Fibroblast of skin of abdomen (primary cell): ENCODE results near the gene IL2RG. TPM values are rescaled to one million over a fixed set of nuclear protein-coding genes. Genes with fewer than 3 reads are reported as not detected.

Source experiments
- DNase-seq: peaks from one replicate; pipeline ENCODE4 v3.0.0-alpha.2; 2013
- polyA plus RNA-seq, 2 experiments: library from polyadenylated mRNA; unstranded; fragments of 120-200 nt; gene quantifications; one replicate each; pipeline ENCODE4 v1.2.1, GENCODE V29; 2013; ENCODE audit not compliant: insufficient read length in 2 of 2

IL2RG gene
- not detected for polyA plus RNA-seq (2013, experiment 1 of 2; ENCODE audit: insufficient read length)
- not detected for polyA plus RNA-seq (2013, experiment 2 of 2; ENCODE audit: insufficient read length)

DNA sequence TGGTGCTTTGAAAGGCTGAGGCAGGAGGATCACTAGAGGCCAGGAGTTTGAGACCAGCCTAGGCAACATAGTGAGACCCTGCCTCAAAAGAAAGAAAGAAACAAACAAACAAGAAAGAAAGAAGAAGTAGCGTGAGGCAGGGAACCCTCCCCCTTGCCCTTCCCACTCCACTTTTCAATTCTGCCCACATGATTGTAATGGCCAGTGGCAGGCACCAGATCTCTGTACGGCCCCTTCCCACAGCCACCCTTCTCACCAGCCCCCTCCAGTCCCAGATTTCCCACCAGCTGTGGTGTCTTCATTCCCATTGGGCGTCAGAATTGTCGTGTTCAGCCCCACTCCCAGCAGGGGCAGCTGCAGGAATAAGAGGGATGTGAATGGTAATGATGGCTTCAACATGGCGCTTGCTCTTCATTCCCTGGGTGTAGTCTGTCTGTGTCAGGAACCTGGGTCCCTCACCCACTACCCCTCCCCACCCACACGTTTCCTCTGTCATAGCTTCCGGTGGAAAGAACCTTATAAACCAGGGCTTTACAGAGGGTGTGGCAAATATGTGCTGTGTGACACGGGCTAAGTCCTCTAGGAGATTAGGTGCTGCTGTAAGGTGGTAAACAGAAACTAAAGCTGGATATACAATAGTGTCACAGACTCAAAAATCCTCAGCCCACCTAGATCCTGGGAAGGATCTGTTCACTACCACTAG, at the start of gene IL2RG:
TSS of gene IL2RG (minus strand) at position 437 of the 703 bp plus-strand sequence. CDS start at position 399, 38 bp downstream.
- DNase-seq = no peak

DNA sequence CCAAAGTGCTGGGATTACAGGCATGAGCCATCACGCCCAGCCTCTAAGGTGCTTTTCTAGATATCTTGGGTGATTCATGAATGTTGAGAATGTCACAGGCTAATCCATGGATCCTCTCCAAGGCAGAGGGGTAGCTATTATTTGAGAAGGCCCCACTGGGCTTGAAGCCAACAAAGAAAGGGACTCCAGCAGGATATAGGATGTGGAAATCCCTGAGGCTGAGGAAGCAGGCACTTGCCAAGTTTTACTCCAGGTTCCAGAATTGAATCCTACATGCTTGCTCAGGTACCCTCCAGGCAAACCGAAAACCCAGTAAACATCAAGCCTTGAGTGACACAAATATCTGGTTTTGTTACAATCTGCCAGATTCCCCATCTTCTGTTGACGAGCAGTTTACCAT, 49.1 kb upstream of the IL2RG start:
- no peak for DNase-seq

DNA sequence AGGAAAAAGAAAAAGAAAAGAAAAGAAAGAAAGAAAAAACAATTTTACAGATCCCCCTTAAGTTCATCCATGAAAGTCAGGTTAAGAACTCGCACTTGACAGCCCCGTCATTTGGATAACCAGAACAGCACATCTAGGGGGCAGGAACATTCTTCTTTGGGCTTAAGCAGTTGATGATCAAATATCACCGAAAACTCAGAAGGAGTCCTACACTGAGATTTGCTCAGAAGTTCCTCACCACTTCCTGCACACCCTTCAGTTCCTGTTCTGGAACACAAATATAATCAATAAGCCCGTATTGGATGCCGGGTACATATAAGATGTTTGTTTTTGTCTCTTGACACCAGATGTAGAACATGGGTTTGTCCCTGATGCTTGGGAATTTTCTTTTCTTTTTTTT, 48.0 kb upstream of the IL2RG start:
- no peak for DNase-seq

DNA sequence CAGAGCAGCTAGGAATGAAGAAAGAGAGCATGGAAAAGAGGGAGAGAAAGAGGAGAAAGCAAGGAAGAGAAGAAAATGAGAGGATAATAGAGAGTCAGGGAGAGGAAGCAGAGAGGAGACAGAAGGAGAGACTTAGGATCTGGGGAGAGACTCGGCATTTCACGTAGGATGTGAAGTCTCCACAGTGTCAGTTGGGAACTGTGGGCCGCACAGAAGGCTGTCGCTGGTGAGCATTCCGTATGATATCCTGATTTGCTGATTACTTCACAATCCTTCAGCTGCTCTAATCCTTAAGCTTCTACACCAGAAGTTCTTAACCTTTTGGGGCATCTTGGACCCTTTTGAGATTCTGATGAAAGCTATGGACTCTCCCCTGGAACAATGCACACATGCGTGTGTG, 47.2 kb upstream of the IL2RG start:
- no peak for DNase-seq

DNA sequence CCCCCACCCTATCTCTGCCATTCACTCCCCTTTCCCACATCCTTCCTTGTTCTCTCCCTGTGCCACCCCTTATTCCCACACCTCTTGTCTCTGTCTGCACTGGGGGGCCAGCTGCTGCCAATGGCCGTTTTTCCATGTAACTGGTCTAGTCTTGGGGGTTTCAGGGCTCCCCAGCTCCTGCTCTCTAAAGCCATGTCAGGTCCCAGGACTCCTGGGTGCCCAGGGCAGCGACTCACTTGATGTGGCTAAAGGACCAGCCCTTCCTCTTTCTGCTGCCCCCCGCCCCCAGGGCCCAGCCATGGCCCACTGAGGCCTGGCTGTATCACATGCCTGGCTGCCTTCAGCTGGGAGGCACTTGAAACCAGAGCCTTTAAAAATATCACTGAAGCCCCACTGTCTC, 43.3 kb upstream of the IL2RG start:
- no peak for DNase-seq

DNA sequence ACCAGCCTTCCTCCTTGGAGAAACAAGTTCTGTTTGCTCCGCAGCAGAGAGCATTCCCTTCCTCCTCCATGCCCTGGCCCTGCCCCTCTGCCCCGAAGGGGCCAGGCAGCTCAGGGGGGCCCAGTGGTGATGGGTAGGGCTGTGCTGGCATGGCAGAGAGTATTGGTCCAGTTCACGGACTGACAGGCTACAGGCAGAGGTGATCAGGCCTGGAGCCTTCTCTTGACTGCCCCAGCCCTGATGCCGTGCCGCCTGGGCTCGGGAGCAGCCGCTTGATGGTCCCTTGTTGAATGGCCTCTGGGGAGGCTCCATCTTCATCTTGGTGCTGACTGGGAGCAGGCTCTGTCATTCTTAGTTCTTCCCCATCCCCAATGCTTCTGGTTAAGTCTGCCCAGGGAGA, 42.8 kb upstream of the IL2RG start:
- DNase-seq = no peak

DNA sequence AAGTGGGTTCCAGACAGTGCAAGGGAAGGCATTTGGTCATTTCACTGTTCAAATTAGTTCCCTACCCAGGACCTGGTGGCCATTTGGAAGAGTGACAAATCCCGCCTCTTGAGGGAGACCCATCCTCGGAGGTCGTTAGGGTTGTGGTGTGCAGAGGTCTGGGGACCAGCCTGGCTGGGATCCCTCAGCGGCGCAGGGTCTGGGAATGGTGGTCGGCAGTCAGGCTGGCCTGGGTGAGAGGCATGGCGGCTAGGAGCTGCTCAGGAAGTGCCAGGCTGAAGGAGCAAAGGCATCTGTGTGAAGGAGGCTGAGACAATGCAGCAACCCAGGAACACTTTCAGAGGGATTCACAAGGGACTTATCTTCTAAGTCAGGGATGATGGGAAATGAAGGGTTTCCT, 40.0 kb upstream of the IL2RG start:
- DNase-seq = no peak

DNA sequence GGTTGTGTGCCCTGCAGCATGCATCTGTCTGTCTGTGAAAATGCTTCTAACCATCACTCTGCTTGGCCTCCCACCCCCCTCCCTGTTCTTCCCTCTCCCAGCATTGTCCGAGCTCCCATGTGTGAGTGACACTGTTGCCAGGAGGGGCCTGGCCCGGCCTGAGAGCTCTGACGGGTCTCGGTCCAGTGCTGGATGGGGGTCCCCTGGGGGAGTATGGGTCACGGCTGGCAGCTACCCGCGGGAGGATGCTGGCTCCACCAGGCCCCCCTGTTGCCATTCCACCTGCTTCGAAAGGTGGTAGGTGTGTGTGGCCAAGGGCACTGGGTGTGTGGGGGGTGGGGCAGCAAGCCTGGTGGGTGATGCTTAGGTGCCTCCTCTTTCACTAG, 36.9 kb upstream of the IL2RG start:
- no peak for DNase-seq

DNA sequence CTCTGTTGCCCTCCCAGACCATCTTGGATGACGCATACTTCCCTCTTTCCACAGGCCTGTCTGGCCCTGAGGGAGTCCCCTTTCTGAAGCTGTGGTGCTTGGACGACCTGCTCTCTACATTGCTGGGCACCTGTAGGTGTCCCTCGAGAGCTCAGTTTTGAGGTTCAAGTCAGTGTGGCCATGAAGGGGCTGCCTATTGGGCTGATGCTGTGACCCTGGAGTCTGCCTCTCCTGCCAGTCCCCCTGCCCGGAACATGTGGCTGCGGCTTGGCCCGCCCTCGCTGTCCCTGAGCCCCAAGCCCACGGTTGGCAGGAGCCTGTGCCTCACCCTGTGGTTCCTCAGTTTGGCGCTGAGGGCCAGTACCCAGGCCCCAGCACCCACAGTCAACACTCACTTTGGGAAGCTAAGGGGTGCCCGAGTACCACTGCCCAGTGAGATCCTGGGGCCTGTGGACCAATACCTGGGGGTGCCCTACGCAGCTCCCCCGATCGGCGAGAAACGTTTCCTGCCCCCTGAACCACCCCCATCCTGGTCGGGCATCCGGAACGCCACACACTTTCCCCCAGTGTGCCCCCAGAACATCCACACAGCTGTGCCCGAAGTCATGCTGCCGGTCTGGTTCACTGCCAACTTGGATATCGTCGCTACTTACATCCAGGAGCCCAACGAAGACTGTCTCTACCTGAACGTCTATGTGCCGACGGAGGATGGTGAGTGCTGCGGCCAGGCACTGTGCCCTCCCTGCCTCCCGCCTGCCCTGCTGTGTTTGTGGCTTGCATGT, 36.3 kb upstream of the IL2RG start:
- DNase-seq = no peak

DNA sequence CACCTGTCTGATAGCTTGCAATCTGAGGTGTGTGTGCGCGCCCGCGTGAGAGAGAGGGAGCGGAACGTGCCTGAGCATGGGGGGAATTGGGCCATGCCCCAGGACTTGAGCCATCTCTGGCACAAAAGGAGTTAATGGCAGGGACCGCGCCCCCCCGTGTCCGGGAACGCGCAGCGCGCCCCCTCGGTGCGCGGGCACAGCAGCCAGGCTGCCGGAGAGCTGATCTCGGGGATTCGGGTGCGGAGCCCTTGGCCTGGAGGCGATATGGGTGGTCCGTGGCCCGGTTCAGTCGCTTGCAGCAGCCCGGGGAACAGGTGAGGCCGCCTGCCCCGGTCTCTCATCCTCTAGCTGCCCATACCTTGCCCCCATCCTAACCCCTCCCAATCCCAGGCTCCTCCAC, 33.3 kb upstream of the IL2RG start, which contains the start of gene NLGN3:
TSS of gene NLGN3 (plus strand) at position 191 of the 400 bp plus-strand sequence. CDS start 2,909 bp downstream, outside the sequence.
- DNase-seq = no peak

DNA sequence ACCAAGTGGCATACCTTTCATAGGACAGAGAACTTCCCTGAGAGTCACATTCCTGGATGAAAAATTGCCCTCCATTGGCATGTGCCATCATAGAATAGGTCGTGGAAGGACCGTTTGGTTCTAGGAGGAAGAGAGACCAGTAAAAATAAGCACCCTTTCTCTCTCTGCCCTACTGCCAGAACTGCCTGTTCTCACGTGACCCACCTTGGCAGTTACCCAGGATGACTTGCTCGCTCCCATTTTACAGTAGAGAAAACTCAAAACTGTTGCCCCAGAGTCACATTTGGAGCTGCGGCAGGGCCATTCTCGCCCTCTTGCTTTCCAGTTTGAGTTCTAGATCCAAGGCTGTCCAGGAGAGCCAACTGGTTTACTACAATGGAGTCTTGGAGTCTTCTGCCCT, 32.1 kb upstream of the IL2RG start:
- peak; percentile 6 for DNase-seq

DNA sequence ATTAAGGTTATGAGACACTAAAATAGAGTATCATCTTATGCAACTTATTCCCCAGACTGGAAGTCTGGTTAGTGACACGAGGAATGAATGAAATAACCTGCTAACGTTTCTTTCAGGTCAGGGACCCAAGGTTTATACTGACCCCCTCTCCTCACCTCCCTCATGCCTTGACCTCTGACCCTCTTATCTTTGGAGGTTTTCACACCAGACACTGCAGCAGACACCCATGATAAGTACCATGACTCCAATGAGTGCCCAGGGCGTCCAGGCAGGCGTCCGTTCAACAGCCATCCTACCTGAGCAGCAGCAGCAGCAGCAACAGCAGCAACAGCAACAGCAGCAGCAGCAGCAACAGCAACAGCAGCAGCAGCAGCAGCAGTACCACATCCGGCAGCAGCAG, 29.1 kb upstream of the IL2RG start:
- no peak for DNase-seq

DNA sequence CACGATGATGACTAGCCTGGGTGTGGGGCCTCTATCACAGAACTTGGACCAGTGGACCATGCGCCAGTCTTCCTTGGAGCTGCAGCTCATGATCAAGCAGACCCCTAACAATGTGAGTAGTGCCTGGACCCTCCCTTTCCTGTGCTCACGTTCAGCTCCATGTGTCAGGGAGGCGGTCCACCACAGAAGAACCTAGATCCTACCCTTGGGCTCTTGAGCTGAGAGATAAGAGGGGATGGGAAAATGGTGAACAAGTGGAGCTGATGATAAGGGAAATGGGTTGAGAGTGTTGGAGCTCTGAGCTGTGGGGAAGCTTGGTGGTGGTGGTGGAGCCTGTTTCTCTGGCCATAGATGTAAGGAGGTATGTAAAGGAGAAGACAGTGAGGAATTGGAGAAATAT, 20.1 kb upstream of the IL2RG start:
- no peak for DNase-seq

DNA sequence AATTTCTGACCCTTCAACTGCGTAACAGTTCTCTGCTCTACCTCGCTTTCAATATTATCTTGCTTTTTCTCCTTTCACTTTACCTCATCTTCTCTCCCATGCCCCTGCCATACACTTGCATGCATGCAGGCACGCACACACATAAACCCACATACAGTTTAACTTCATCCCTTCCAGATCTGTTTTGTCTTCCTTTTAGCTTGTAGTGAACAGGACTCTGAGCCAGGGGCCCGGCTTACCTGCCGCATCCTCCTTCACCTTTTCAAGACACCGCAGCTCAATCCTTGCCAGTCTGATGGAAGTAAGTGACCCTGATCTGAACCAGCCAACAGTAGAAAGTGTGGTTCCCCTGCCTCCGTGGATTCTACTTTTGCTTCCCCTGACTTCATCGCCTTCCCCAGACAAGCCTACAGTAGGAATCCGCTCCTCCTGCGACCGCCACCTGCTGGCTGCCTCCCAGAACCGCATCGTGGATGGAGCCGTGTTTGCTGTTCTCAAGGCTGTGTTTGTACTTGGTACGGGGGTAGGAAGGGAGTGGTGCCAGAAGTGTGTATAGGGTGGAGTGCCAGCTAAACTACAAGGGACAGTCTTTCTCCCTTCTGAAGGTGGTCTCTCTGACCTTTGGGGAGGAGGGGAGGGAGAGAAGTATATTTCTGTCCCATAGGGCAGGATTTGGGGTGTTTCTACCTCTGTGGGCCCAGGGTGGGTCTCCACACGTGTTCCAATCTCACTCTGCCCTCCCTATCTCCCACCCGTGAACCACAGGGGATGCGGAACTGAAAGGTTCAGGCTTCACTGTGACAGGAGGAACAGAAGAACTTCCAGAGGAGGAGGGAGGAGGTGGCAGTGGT, 17.8 kb upstream of the IL2RG start:
- DNase-seq = peak; percentile 39

DNA sequence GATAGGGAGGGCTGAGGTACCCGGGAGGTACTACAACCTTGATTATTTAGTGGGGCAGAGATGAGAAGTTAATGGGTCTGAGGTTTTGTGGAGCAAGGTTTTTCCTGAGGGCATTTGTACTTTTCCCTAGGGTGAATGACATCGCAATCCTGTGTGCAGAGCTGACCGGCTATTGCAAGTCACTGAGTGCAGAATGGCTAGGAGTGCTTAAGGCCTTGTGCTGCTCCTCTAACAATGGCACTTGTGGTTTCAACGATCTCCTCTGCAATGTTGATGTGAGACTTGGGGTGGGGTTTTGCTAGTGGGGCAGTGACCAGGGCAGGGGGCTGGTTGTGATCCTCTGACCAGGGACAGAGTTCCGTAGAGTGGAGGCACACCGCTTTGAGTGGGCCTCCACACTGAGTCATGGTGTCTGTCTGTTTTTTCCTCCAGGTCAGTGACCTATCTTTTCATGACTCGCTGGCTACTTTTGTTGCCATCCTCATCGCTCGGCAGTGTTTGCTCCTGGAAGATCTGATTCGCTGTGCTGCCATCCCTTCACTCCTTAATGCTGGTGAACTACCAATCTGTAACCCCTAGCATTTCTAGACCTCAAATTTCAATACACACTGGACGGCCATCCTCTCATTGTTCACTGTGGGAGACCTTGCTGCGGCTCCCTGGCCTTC, 16.9 kb upstream of the IL2RG start:
- no peak for DNase-seq

DNA sequence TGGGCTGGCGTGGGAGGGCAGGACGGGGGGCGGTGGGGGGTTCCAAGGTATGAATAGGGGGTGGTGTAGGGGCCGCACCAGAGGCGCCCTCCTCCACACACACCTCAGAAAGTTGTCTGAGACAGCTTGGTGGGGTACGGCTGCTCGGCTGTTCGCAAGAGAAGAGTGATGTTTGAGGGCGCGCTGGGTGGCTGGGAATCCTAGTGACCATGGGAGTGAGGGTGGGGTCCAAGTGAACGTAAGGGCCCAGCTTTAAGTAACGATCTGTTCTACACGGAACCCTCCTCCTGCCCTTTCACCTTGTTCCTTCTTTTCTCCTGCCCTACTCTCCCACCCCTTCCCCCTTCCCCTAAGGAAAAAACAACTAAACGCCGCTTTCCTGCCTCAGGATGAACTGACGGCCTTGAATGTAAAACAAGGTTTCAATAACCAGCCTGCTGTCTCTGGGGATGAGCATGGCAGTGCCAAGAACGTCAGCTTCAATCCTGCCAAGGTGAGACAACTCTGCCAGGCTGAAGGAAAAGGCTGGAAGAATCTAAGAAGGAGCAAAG, 7.7 kb upstream of the IL2RG start:
- no peak for DNase-seq

DNA sequence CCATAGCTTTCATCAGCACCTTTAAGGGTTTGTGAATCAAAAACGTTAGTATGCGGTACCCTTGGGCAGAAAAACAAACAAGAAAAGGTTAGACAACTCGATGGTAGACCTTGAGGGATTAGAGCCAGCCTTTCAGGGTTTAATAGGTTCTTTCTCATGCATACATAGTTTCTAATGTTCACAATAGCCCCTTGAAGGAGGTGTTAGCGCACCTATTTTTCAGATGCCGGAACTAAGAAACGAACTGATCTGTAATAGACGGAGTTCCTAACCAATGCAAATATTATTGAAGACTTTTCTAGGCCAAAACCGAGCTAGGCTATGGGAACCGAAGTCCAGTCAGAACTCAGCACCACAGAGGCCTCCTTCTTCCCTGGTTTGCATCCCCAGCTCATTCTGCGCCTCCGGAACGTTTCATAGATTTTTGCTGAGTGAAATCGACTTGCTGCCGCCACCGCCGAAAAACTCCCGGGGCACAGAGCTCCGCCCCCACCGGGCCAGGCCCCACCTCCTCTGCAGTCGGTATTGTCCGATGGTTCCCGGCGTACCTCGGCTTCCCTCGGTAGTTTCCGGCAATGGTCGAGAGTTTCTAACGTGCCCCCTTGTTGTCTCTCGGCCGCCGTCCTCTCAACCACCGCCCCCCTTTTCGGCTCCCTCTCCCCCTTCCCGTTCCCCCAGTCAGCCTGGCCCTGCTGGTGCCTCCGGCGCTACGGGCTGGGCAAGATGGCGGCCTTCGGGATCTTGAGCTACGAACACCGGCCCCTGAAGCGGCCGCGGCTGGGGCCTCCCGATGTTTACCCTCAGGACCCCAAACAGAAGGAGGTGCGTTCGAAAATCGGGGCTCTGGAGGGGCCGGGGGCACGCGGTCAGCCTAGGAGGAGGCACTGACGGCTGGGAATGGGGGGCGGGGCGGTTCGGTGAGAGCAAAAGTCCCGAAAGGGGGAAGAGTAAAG, 6.9 kb upstream of the IL2RG start, which contains the start of gene MED12:
TSS of gene MED12 (plus strand) at position 565 of the 953 bp plus-strand sequence. CDS start at position 724, 159 bp downstream.
- DNase-seq = peak; percentile 83

DNA sequence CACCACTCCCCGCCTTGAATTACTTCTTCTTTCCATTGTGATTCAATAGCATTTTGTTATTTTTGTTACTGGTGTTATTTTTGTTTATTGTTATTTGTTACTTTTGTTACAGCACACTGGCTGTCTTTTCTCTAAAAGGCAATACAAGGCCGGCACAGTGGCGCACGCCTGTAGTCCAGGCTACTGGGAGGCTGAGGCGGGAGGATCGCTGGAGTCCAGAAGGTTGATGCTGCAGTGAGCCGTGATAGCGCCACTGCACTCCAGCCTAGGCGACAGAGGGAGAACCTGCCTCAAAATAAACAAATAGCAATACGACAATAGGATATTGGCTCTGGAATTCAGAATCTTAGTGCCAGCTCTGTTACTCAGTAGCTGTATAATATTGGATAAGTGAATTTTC, 6.0 kb upstream of the IL2RG start:
- no peak for DNase-seq

DNA sequence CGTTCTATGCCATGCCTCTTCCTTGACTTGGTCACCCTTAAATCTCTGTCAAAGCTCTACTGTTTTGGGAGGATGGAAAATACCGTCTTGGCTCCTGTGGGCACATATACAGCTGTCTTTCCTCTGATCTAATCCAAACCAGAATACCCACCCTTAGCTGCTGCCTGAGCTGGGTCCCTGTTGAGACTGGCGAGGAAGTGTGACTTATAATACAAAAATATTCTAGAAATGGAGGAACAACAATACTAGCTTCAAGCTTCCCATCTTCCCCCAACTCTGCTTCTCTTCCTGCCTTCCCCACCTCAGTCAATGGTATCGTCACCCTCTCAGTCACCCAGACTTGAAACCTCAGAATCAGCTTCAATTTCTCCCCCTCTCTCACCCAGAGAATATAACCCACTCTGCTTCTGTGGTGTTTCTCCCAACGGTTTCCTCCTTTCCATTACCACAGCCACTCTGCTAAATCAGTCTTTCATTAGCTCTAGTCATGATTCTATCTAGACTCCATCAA, 599 bp upstream of the IL2RG start:
- no peak for DNase-seq

DNA sequence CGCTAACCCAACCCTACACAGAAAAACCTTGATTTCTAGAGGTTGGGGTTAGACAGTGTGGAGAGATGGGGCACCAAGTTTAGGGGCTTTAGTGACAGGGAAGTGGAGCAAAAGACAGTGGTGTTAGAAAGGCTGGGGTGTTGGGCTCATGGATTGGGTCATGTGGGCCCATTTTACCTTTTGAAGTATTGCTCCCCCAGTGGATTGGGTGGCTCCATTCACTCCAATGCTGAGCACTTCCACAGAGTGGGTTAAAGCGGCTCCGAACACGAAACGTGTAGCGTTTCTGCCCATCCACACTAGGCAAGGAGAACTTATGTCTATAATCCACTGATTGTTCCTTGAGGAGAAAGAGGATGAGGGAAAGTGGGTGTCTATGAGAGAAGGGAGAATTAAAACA, 2.3 kb downstream of the IL2RG start:
- no peak for DNase-seq
